K562 (cell line): Measurements from ENCODE around the gene CCDC9. TPM values are rescaled to one million over a fixed set of nuclear protein-coding genes. Genes with fewer than 3 reads are reported as not detected.

ENCODE experiments used
- ATF4 ChIP-seq: fragments of 450-650 bp; formaldehyde crosslinking; IDR thresholded peaks from 2 replicates; pipeline ENCODE4 v1.4.0; 2022; ENCODE audit warnings: mild to moderate bottlenecking, moderate library complexity
- EP400 ChIP-seq: fragments of 450-650 bp; IDR thresholded peaks from 2 replicates; pipeline ENCODE4 v1.6.1; 2017; ENCODE audit warnings: antibody characterized with exemption, mild to moderate bottlenecking, moderate library complexity
- HCFC1 ChIP-seq: IDR thresholded peaks from 2 replicates; pipeline ENCODE4 v1.6.1; 2012; ENCODE audit warnings: low read depth, low read length, improper control_type of control experiment
- JUN ChIP-seq, 2 experiments: sonication (generic) in 1 of 2; formaldehyde crosslinking in 1 of 2; IDR thresholded peaks; 2 replicates each; pipeline versions ENCODE4 v1.6.1 to v1.8.0; 2012 to 2022; ENCODE audit warnings: borderline replicate concordance in 2 of 2, mild to moderate bottlenecking in 2 of 2, improper control_type of control experiment in 1 of 2, low read depth in 1 of 2, low read length in 1 of 2, missing genetic modification reagents in 1 of 2
- L3MBTL2 ChIP-seq: fragments of 450-650 bp; IDR thresholded peaks from 2 replicates; pipeline ENCODE4 v1.6.1; 2016; ENCODE audit warnings: mild to moderate bottlenecking, moderate library complexity
- MAX ChIP-seq: sonication (generic); formaldehyde crosslinking; IDR thresholded peaks from 2 replicates; pipeline ENCODE4 v1.9.0; 2022; ENCODE audit warnings: mild to moderate bottlenecking, missing genetic modification reagents
- MTA2 ChIP-seq: fragments of 450-650 bp; IDR thresholded peaks from 2 replicates; pipeline ENCODE4 v1.6.1; 2016; ENCODE audit warnings: low read depth
- PTRF ChIP-seq: fragments of 450-650 bp; IDR thresholded peaks from 2 replicates; pipeline ENCODE4 v1.6.1; 2016; ENCODE audit warnings: mild to moderate bottlenecking, missing genetic modification characterization, missing compliant biosample characterization
- SIN3A ChIP-seq, 2 experiments: fragments of 150-350 bp in 1 of 2; IDR thresholded peaks; 2 replicates each; pipeline ENCODE4 v1.6.1; 2011 to 2016; ENCODE audit warnings: borderline replicate concordance in 2 of 2, low read depth in 2 of 2, low read length in 2 of 2, mild to moderate bottlenecking in 2 of 2, moderate library complexity in 2 of 2; ENCODE audit not compliant: control insufficient read depth in 1 of 2
- ZNF24 ChIP-seq: fragments of 450-650 bp; IDR thresholded peaks from 2 replicates; pipeline ENCODE4 v1.6.1; 2016
- ZNF696 ChIP-seq: fragments of 250-450 bp; sonication (Bioruptor Pico); conservative IDR thresholded peaks from 2 replicates; pipeline ENCODE4 v1.4.0; 2020; ENCODE audit warnings: mild to moderate bottlenecking, moderate library complexity
- ZNF766 ChIP-seq: fragments of 200-800 bp; sonication (Bioruptor generic); conservative IDR thresholded peaks from 2 replicates; pipeline ENCODE4 v1.6.1; 2016; ENCODE audit warnings: missing genetic modification characterization, missing compliant biosample characterization
- polyA plus RNA-seq, 8 experiments: library from polyadenylated mRNA; depleted of rRNA in 4 of 8; stranded (reverse) in 5 of 8; unstranded in 3 of 8; fragments of >200 nt; fragmentation: Nextera tagmentation in 2 of 8; fragmentation: Illumina TruSeq in 1 of 8; extraction: Ambion mirVana in 2 of 8; extraction: Trizol in 1 of 8; gene quantifications; 2 replicates each; pipeline versions ENCODE4 v1.2.1 to v1.2.3, GENCODE V29; 2011 to 2014; ENCODE audit warnings: inconsistent platforms in 1 of 8, missing spikeins in 1 of 8
- total RNA-seq, 7 experiments: library from RNA; depleted of rRNA in 6 of 7; stranded (reverse); fragments of >200 nt in 6 of 7; fragmentation: Illumina TruSeq in 2 of 7; extraction: Trizol in 2 of 7; gene quantifications; 2 replicates each; pipeline versions ENCODE4 v1.2.1 to v1.2.3, GENCODE V29; 2011 to 2021; ENCODE audit warnings: low replicate concordance in 1 of 7

CCDC9 gene
- total and polyA plus RNA-seq, 9 of the 15 experiments (the other 6 are each of a cell fraction or from before 2014, with no cell fraction given): 0.23 to 38.6 (median 8.4) TPM

- TF ChIP-seq EP400 (peak; percentile 72), MAX (CRISPR knock-in tag) (peak; percentile 68), JUN (IDR thresholded peaks at IDR 0.05; ENCODE audit: borderline replicate concordance, low read depth, low read length) (0 out of 2 replicates have a peak, but pooled peaks have one; percentile 15), JUN (CRISPR knock-in tag; IDR thresholded peaks at IDR 0.05; ENCODE audit: borderline replicate concordance) (no peak), HCFC1 (peak; percentile 41; the same call in 1 of the 2 replicates), ATF4 (CRISPR knock-in tag) (no peak), PTRF (tag) (no peak), MTA2 (0 out of 2 replicates have a peak, but pooled peaks have one; percentile 15), ZNF24 (peak; percentile 87; the same call in 1 of the 2 replicates), SIN3A (IDR thresholded peaks at IDR 0.05; ENCODE audit: borderline replicate concordance in 2 of 2, control insufficient read depth in 1 of 2, low read depth in 2 of 2, low read length in 2 of 2) (no peak), L3MBTL2 (peak; percentile 91), ZNF696 (CRISPR knock-in tag) (no peak), ZNF766 (CRISPR knock-in tag) (0 out of 2 replicates have a peak, but pooled peaks have one; percentile 17)
- TF ChIP-seq, all 486 proteins: peak for 54
Observed at GRCh38 chr19:47305309-47305751, 49.0 kb downstream of the CCDC9 start (continued).
